Forelimb muscle (tissue), 1 donor: ENCODE measurements around the gene ISCA2. TPM values are rescaled to one million over a fixed set of nuclear protein-coding genes. Genes with fewer than 3 reads are reported as not detected.
"Not testable (repeated sequence)": the region's sequence is repeated elsewhere in the genome, so short reads cannot be mapped to it uniquely, and the experiment has no call there.

Source experiments
- DNase-seq: peaks from one replicate; pipeline ENCODE4 v3.0.0-alpha.2; 2013; ENCODE audit warnings: low read depth
- polyA plus RNA-seq: library from polyadenylated mRNA; unstranded; fragments of 120-200 nt; gene quantifications from one replicate; pipeline ENCODE4 v1.2.1, GENCODE V29; 2013; ENCODE audit not compliant: insufficient read length

Gene ISCA2
- 22.6 TPM for polyA plus RNA-seq

DNA sequence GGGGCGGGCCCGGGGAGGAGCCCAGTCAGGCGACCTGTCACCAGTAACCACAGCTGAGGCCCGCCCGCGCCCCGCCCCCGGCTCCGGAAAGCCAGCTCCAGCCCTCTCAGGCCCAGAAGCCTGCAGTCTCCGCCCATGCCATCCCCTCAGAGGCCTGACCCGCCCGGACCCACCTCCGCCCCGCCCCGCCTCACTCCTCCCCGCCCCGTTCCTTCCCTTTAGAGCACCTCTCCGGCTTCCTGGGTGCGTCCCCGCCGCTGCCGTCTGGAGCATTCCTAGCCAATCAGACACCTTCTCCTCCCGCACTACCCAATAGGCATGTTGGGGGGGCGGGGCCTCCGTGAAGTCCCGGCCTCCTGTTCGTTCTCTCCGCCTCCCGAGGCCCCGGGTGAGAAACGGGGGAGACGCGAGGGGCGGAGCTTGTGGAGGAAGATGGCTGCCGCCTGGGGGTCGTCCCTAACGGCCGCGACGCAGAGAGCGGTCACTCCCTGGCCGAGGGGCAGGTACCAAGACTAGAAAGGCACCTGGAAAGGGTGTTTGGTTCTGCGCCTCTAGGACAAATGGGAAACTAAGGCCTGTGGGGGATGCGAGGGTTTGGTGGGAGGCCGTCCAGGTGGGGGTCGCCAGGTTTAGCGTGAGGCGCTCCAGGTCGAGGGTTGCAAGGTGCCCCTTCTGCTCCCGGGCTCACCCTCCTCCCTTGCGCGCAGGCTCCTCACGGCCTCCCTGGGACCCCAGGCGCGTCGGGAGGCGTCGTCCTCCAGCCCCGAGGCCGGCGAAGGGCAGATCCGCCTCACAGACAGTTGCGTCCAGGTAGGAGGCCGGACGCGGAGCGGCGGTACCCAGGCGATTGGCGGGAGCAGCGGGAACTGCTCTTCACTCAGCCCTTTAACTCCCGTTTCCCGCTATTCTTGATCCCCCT, at the start of gene ISCA2:
TSS of gene ISCA2 (plus strand) at position 423 of the 919 bp plus-strand sequence. CDS start at position 433, 10 bp downstream.
- DNase-seq, result peak; percentile 95

- DNase-seq, result no peak
Measured at GRCh38 chr14:74444866-74445265, 48.7 kb upstream of the ISCA2 start.

DNA sequence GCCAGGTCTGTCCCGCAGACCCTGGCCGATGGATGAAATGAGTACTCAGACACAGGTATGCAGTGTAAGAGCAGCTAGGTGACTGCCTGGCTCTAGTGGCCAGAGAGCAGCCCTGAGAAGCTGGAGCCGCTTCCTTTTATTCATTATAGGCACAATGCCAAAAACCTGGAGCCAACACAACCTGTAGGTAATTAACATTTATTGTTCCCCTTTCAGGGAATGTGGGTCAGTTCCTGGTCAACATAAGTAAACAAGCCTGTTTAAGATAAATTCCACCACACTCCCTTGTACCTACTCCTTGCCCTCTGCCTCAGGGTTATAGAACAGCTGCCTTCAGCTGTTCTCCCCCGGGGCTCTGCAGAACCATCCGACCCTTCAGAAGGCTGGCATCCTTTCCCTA, 39.2 kb upstream of the ISCA2 start:
- DNase-seq, result not testable (repeated sequence)

- no peak for DNase-seq
Measured at GRCh38 chr14:74456684-74457564, 36.6 kb upstream of the ISCA2 start.

DNA sequence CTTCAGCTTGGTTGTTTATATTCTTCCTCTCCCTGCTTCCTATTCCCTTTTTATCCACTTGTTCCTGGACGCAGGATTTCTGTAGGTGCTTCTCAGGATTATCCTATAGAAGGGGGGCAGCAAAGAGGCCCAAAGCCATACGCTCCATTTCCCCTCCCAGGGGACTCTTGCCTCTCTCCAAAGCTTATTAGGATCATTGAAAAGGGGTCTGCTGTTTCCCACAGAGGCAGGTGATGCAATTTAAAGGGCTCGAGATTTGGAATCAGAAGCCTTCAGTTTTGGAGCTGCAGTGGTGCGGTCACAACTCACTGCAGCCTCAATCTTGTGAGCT, 36.0 kb upstream of the ISCA2 start:
- no peak for DNase-seq

GRCh38 chr14:74459289-74459946, 34.1 kb upstream of the ISCA2 start:
- DNase-seq, result no peak

DNA sequence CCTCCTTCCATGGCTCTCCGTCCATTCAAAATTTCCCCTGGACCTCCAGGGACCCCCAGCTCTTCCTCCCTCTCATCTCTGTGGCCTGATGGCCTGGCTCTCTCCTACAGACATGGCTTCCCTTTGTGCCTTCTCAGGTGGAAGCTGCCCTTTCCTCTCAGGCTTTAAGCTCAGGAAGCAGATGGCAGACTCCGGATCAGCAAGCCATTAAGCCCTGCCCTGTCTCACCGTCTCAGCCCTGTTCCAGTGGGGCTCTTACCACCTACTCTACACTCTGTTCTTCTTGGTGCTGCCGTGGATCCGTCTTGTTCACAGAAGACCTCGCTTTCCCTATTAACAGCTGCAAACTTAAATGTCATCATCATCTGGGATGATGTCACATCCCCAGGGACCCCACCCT, 33.6 kb upstream of the ISCA2 start:
- DNase-seq, result no peak

- DNase-seq, result no peak
Measured at GRCh38 chr14:74462993-74463392, 30.6 kb upstream of the ISCA2 start.

GRCh38 chr14:74463697-74464096, 29.9 kb upstream of the ISCA2 start:
- DNase-seq, result no peak

DNA sequence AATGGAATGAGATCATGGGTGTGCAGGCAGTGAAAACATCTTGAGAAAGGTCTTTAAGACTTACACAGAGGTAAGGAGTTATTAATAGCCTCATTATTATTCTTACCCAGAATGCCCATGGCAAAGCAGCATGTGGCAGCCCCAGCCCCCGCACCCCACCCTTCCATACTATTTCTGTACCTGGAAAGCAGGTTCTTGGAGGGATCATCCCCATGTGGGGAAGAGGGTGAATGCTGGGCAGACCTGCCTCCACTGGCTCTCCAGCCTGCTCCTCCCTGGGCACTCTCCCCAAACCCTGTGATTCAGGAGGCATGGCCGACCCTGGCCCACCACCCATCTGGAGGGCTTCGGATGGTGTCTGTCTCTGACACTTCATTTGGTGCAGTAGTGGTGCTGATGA, 28.8 kb upstream of the ISCA2 start:
- no peak for DNase-seq

DNA sequence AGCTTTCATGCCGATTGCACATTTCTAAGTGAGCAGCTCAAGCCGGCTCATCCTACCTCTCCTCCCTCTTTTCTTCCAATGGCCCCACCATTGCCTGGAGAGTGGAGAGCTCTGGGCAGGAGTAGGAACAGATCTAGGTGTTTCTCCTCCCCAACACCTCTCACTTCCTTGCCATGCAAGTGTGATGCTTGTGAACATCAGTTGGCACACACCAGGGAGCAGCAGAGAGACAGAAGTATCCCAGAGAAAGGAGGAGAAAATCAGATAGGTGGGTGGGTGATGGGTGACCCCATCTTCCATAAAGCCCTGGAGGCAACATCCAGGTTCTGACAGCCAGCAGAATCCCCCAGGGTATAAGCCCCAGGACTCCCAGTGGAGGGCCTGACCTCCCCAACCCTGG, 28.2 kb upstream of the ISCA2 start:
- no peak for DNase-seq

GRCh38 chr14:74468513-74468912, 25.1 kb upstream of the ISCA2 start:
- no peak for DNase-seq

- no peak for DNase-seq
Measured at GRCh38 chr14:74469548-74470518, 23.7 kb upstream of the ISCA2 start.

DNA sequence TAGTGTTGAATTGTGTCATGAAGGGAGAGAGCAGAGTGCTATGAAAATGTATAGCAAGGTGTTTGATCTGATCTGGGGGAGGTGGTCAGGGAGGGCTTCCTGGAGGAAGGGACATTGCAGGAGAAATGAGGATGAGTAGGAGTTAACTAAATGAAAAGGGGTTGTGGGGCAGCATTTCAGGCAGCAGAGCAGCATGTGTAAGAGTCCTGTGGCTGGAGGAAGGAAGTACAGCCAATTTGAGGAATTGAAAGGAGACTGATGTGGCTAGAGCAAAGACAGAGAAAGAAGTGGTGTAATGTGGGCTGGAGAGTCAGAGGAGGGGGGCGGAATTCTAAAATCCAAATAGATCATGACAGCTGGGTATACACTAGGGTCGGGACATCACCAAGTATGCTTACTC, 21.0 kb upstream of the ISCA2 start:
- DNase-seq, result no peak

DNA sequence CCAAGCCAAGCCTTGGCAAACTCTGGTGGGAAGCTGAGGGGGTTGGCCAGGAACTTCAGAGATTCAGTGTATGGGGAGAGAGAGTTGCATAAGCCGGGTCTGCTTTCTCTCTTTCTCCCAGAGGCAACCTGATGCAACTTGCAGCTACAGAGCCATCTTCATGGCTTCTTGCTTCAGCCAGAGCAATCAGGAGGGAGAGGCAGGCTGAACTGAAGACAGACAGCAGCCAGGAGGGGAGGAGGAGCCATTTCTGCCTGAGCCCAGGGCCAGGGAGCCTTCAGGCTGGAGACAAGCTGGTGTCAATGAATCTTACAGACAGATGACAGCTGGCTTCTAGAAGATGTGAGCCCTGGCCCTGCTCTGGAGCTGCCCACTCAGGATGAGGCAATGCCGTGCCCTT, 19.2 kb upstream of the ISCA2 start:
- DNase-seq, result no peak

GRCh38 chr14:74475678-74476077, 17.9 kb upstream of the ISCA2 start:
- no peak for DNase-seq

GRCh38 chr14:74476107-74476506, 17.5 kb upstream of the ISCA2 start:
- no peak for DNase-seq

DNA sequence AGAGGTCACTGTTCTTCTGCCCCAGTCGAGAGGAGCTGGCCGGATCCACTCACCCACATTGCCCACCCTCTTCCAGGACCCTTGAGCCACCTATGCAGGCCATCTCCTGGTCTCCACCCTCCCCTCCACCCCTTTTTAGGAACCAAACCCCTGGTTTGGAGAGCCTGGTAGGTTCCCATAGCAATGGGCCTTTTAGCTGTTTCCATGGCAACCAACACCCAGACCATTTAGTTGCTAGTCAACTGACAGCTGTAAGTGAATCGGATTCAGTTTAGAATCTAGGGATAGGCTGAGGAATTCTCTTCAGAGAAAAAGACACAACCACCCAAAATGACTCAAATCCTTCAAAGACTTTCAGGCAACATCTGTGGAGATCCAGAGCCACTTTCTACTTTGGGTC, 17.0 kb upstream of the ISCA2 start:
- no peak for DNase-seq

- DNase-seq, result no peak
Measured at GRCh38 chr14:74478996-74479635, 14.4 kb upstream of the ISCA2 start.

DNA sequence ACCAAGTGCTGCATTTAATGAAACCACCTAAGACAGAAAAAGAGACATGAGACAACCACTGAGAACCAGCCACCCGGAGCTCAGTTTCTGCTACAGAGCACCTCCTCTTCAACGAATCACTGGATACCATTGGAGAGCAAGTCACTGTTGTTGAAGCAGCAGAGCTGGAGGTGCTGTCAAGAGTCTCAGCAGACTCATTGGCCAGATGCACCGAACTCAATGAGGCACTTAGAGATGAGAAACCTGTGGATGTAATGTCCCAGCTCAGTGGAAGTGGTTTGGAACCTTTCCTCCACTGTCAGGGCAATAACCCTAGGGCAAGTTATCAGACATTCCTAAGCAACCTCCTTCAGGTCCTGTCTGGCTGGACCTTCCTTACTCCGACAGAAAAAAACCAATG, 13.5 kb upstream of the ISCA2 start:
- DNase-seq, result no peak

- no peak for DNase-seq
Measured at GRCh38 chr14:74482571-74482970, 11.0 kb upstream of the ISCA2 start.
